Endothelial cell of umbilical vein (primary cell): ENCODE data around the gene HID1. TPM values are rescaled to one million over a fixed set of nuclear protein-coding genes. Genes with fewer than 3 reads are reported as not detected.

Experiments
- BruUV-seq: library from RNA; stranded (reverse); fragments of 400-500 nt; replicated peaks from 2 replicates; lab custom pipeline; 2021; lab: Mats Ljungman, UMichigan
- CTCF ChIA-PET: fragments of 300-600, 350-600 bp; sonication (Branson Sonifier 250); formaldehyde crosslinking; loops from one replicate; lab custom pipeline; 2021; ENCODE audit warnings: antibody characterized with exemption, inconsistent platforms; lab: Charles Lee
- POLR2A ChIA-PET: fragments of 300-600, 350-600 bp; sonication (Branson Sonifier 250); formaldehyde crosslinking; loops from one replicate; lab custom pipeline; 2021; ENCODE audit warnings: antibody characterized with exemption, inconsistent platforms; lab: Charles Lee
- DNase-seq: peaks from one replicate; pipeline ENCODE4 v3.0.0-alpha.2; 2011; ENCODE audit warnings: low read depth, low spot score
- FAIRE-seq: peaks from 2 replicates; lab custom pipeline; 2011; peaks lifted over from hg19 to GRCh38; lab: Jason Lieb, UNC
- H2AFZ ChIP-seq: 2 replicates; pipeline ENCODE4 v1.6.0; 2012; ENCODE audit warnings: low read depth, low read length, control low read depth, inconsistent platforms
- H3K27ac ChIP-seq: 2 replicates; pipeline ENCODE4 v1.5.1; 2011; ENCODE audit warnings: low read depth, mild to moderate bottlenecking, control low read depth, low read length, moderate library complexity; ENCODE audit not compliant: insufficient read depth
- H3K27me3 ChIP-seq, 2 experiments: 2 replicates each; pipeline versions ENCODE4 v1.6.0 to v1.6.1; 2011; ENCODE audit warnings: low read length in 2 of 2, mixed read lengths in 1 of 2; ENCODE audit not compliant: control insufficient read depth in 2 of 2, insufficient read depth in 2 of 2
- H3K36me3 ChIP-seq, 2 experiments: 2 replicates in 1 of 2; 3 replicates in 1 of 2; pipeline ENCODE4 v1.5.1; 2011; ENCODE audit warnings: low read length in 2 of 2, mild to moderate bottlenecking in 1 of 2, moderate library complexity in 1 of 2; ENCODE audit not compliant: control insufficient read depth in 2 of 2, insufficient read depth in 2 of 2; ENCODE audit errors: extremely low read depth in 1 of 2
- H3K4me1 ChIP-seq: 3 replicates; pipeline ENCODE4 v1.5.1; 2011; ENCODE audit warnings: mild to moderate bottlenecking, low read length; ENCODE audit not compliant: control insufficient read depth, insufficient read depth; ENCODE audit errors: extremely low read depth
- H3K4me2 ChIP-seq: 2 replicates; pipeline ENCODE4 v1.6.1; 2011; ENCODE audit warnings: low read length, control low read depth, mixed read lengths; ENCODE audit not compliant: insufficient read depth
- H3K4me3 ChIP-seq, 3 experiments: fragments of 200-600 bp in 1 of 3; sonication (generic), shearing (Covaris generic) in 1 of 3; replicated peaks in 1 of 3; 2 replicates each; pipeline ENCODE4 v1.5.1; 2011 to 2016; ENCODE audit warnings: control low read depth in 3 of 3, low read length in 3 of 3, mild to moderate bottlenecking in 2 of 3, inconsistent platforms in 1 of 3, low read depth in 1 of 3, moderate library complexity in 1 of 3; ENCODE audit not compliant: insufficient read depth in 1 of 3
- H3K79me2 ChIP-seq: 2 replicates; pipeline ENCODE4 v1.6.0; 2012; ENCODE audit warnings: low read length, inconsistent platforms; ENCODE audit not compliant: control insufficient read depth, insufficient read depth
- H3K9ac ChIP-seq: replicated peaks from 2 replicates; pipeline ENCODE3; 2011; ENCODE audit warnings: low read length, control low read depth; ENCODE audit not compliant: insufficient read depth; ENCODE audit errors: extremely low read depth
- H3K9me1 ChIP-seq: replicated peaks from 3 replicates; pipeline ENCODE4 v1.6.0; 2011; ENCODE audit warnings: mild to moderate bottlenecking, low read length; ENCODE audit not compliant: control insufficient read depth, insufficient read depth; ENCODE audit errors: extremely low read depth
- H3K9me3 ChIP-seq: replicated peaks from 2 replicates; pipeline ENCODE4 v1.5.1; 2012; ENCODE audit warnings: low read length, inconsistent platforms; ENCODE audit not compliant: control insufficient read depth, insufficient read depth
- H4K20me1 ChIP-seq: replicated peaks from 2 replicates; pipeline ENCODE3; 2011; ENCODE audit warnings: mild to moderate bottlenecking, low read length; ENCODE audit not compliant: control insufficient read depth, insufficient read depth; ENCODE audit errors: extremely low read depth
- EZH2 ChIP-seq: IDR thresholded peaks from 2 replicates; pipeline ENCODE4 v1.6.1; 2012; ENCODE audit warnings: borderline replicate concordance, low read depth, mild to moderate bottlenecking, moderate library complexity, low read length, inconsistent platforms; ENCODE audit not compliant: severe bottlenecking
- GATA2 ChIP-seq: IDR thresholded peaks from 2 replicates; pipeline ENCODE4 v1.7.0; 2011; ENCODE audit warnings: low read depth, mild to moderate bottlenecking, moderate library complexity, mixed read lengths, low read length; ENCODE audit not compliant: insufficient read length, insufficient read depth
- JUN ChIP-seq: IDR thresholded peaks from 2 replicates; pipeline ENCODE4 v1.6.1; 2011; ENCODE audit warnings: borderline replicate concordance, low read depth; ENCODE audit not compliant: insufficient read length, insufficient read depth
- MAX ChIP-seq: IDR thresholded peaks from 2 replicates; pipeline ENCODE4 v1.6.1; 2011; ENCODE audit not compliant: insufficient read depth, insufficient read length
- MYC ChIP-seq: IDR thresholded peaks from one replicate; pipeline ENCODE4 v1.6.1; 2011; ENCODE audit warnings: mild to moderate bottlenecking, low read depth, low read length
- POLR2A ChIP-seq: IDR thresholded peaks from 2 replicates; pipeline ENCODE4 v1.6.1; 2012; ENCODE audit warnings: low read depth, mild to moderate bottlenecking, control low read depth, low read length
- POLR2AphosphoS5 ChIP-seq: IDR thresholded peaks from 2 replicates; pipeline ENCODE4 v1.6.1; 2012; ENCODE audit warnings: low read depth, mild to moderate bottlenecking, control low read depth, low read length, moderate library complexity; ENCODE audit not compliant: insufficient read depth
- dilution Hi-C: fragments of 300-500 bp; cut with MboI; formaldehyde crosslinking; loops from one replicate; pipeline ENCODE4 v1.15.0; 2019; ENCODE audit warnings: low sequenced_read_pairs; ENCODE audit not compliant: extremely low pct_ligation_motif_present
- intact Hi-C: fragments of 100-400 bp; cut with micrococcal nuclease; formaldehyde crosslinking; loops from one replicate; pipeline ENCODE4 v1.10.0; 2022
- polyA plus RNA-seq, 4 experiments: library from polyadenylated mRNA; depleted of rRNA in 3 of 4; stranded (reverse) in 3 of 4; unstranded in 1 of 4; fragments of >200 nt; gene quantifications; 2 replicates each; pipeline versions ENCODE4 v1.2.1 to v1.2.3, GENCODE V29; 2011 to 2012; ENCODE audit warnings: missing spikeins in 1 of 4
- total RNA-seq: library from RNA; stranded (reverse); gene quantifications from 2 replicates; pipeline ENCODE4 v1.2.3, GENCODE V29; 2021

Gene HID1
- total and polyA plus RNA-seq, 2 donors (not counting 3 experiments of a cell fraction or from before 2014, with no cell fraction given) = 41.4 to 53.3 TPM

GRCh38 chr17:74952431-74953133, 20.0 kb downstream of the HID1 start:
- no peak for FAIRE-seq
- Histone ChIP-seq H3K36me3 (no peaks in the 10 kb centered on the region), H3K4me2 (no peak overlapping the region), H3K9me3 (no peaks in the 10 kb centered on the region), H3K4me1 (no peaks in the 10 kb centered on the region), H3K79me2 (no peaks in the 10 kb centered on the region), H2AFZ (no peak overlapping the region), H3K27ac (no peak overlapping the region), H3K4me3 (no peak overlapping the region), H4K20me1 (no peaks in the 10 kb centered on the region), H3K27me3 (no peaks in the 10 kb centered on the region), H3K9me1 (no peaks in the 10 kb centered on the region), H3K9ac (no peak overlapping the region)
- intact Hi-C loops = no loop called here
- dilution Hi-C loops = no loop called here
- TF ChIP-seq POLR2A (no peak), POLR2AphosphoS5 (no peak), JUN (no peak), EZH2 (no peak), GATA2 (no peak), MAX (no peak), MYC (no peak)
- no TSS peak for BruUV-seq
- CTCF ChIA-PET = interaction anchor here (1.3 to 3.8 kb wide), 3 partner anchors 9 to 28 kb away, joined by 3 to 19 read pairs (median 5); partner anchors contain the start of gene OTOP2
- no peak for DNase-seq
- POLR2A ChIA-PET = no interaction called here
